ENCODE measurements around the gene WWTR1. TPM values are rescaled to one million over a fixed set of nuclear protein-coding genes. Genes with fewer than 3 reads are reported as not detected.

WWTR1 gene
- total RNA-seq, 1 donor from 2014 or later = 142 TPM

DNA sequence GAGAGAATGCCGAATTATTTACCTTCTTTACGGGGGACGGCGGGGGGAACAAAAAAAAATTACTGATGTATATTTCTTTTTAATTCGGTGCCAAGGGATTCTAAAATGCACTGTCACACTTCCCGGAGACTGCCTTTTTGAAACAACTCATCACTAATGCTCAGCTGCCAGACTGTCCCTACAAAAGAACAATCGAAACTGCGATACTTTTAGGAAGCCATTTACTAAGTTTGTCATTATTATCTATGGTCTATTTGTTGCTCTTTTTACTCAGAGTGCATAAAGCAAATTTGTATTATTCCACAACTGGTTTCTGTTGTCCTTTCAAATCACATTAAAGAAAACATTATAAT, 122.5 kb downstream of the WWTR1 start:
- peak; percentile 34 to 66 for DNase-seq (ENCODE audit: low read depth in 2 of 2)

DNA sequence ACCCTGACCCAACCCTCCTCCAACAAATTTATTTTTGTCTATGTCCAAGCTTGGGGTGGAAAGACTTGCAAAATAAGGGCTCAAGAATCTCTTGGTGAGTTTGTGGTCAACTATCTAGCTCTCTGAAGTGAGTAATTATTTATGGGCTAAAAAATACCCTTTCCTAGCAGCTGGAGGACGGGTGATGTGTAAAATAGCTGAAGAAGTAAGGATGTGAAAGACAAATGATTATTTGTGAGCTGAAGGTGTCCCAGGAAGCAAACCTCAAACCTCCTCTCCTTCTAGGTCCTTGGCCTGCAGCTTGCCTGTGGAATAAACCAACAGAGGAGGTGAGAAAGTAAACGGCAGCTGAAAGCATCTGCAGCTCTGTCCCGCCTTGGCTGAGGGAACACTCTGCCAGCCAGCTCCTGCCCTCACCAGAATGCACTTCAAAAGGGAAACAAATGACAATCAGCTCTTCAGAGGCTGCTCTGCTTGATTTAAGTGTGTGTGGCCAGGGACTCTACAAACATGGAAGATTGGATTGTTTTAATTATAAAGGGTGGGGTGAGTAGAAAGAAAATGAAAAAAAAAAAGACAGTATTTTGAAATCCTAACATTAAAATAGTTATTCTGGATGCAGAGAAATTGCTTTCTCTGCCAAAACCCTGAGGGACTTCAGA, 123.0 kb downstream of the WWTR1 start:
- peak in 1 of 2 donors; percentile 26 for DNase-seq (ENCODE audit: low read depth in 2 of 2)

DNA sequence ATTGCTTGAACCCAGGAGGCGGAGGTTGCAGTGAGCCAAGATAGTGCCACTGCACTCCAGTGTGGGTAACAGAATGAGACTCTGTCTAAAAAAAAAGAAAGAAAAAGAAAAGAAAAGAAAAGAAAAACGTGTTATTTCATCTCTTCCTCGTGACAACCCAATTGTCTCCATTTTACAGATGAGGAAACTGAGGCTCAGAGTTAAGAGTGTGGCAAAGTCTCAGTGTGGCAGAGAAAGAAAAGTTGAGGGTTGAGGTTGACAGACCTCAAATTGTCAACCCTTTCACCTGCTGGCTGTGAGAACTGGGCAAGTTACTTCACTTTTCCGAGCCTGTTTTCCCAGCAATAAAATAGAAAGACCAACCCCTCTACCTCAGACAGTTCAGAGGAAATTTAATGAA, 123.7 kb downstream of the WWTR1 start:
- DNase-seq (ENCODE audit: low read depth in 2 of 2) = no peak

DNA sequence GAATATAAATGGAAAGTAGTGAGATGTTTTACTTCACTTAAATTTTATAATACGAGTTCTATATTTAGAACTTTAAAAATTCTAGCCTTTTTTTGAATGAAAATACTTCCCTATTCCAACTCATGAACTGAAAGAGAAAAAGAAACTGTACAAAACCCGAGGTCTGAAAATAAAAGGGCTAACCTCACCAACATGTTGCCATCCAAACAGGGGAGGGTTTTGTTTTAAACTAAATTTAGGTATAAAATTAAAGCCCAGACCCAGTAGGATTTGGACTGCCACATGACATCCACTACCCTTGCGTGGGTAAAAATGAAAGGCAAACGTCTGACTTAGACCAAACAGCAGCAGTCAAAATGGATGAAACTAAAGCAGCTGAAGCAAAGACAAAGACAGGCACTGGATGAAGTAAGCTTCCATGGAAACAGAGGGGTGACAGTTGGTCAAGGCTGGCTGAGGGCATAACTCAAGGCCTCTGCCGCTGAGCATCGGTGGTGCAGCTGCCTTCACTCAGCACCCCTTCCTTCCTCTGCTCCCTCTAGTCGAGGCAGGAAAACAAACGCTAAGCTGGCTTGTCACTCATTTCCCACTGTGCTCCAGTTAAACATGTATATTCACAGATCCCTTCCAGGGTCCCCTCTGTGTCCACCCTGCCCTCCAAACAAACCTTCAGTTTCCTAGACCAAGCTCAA, 125.2 kb downstream of the WWTR1 start:
- DNase-seq (ENCODE audit: low read depth in 2 of 2) = peak in 1 of 2 donors; percentile 48

DNA sequence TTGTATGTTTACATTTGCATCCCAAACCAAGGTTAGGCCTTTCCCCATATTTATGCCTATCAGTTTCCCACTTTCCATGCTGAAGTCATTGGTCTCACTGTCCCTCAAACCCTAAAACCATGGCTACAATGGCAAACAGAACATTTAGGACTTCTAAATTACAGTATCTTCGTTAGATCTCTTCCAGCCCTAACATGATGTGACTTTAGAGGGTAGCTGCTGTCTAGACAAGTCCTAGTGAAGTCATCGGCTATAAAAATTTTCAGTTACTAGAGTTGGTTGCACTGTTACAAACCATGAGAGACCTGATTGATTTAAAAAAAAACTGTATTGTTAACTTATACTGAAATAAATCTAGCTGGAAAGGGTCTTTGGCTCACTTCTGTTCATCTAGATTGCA, 128.7 kb downstream of the WWTR1 start:
- no peak for DNase-seq (ENCODE audit: low read depth in 2 of 2)

DNA sequence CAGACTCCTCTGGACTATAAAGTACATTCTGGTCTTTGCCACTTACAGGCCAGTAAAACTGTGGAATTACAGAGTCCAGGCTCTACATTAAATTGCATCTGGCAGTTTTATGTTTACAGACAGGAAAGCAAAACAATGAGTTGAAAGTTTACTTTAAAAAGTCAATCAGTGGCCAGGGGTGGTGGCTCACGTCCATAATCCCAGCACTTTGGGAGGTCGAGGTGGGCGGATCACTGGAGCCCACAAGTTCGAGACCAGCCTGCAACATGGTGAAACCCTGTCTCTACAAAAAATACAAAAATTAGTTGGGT, 129.5 kb downstream of the WWTR1 start:
- peak; percentile 43 to 71 for DNase-seq (ENCODE audit: low read depth in 2 of 2)

DNA sequence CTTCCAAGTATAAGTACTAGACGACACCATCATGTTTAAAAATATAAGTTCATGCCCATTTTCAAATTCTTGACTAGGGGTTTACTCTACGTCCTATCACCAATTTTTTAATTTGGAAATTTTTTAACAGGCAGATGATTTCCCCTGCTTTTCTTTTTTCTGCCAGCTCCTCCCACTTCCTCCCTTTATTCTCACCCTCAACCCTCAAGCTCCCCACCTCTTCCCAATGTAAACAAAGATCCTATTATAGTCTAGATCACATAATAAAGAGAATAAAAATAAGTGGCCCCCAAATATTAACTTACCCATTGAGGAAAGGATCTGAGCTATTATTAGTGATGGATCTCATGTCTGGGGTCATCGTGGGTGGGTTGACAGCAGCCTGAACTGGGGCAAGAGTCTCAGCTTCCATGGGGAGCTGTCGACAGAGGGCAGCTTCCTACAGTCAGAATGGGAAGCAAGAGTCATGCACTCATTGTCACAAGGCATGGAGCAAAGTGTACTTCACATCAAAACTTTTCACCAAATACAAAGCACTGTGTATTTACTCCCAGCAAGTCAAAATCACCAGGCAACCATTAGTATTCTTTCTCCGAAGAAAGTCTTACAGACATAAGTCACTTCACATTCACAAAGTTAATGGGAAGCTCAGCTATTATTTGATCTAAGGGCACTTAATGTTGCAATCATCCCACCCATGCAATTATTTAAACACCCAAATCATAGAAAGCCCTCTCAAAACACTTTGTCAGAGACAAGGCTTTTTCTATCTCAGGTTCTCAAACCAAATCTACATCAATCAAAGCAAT, 130.1 kb downstream of the WWTR1 start:
- DNase-seq (ENCODE audit: low read depth in 2 of 2) = peak; percentile 83 to 86

DNA sequence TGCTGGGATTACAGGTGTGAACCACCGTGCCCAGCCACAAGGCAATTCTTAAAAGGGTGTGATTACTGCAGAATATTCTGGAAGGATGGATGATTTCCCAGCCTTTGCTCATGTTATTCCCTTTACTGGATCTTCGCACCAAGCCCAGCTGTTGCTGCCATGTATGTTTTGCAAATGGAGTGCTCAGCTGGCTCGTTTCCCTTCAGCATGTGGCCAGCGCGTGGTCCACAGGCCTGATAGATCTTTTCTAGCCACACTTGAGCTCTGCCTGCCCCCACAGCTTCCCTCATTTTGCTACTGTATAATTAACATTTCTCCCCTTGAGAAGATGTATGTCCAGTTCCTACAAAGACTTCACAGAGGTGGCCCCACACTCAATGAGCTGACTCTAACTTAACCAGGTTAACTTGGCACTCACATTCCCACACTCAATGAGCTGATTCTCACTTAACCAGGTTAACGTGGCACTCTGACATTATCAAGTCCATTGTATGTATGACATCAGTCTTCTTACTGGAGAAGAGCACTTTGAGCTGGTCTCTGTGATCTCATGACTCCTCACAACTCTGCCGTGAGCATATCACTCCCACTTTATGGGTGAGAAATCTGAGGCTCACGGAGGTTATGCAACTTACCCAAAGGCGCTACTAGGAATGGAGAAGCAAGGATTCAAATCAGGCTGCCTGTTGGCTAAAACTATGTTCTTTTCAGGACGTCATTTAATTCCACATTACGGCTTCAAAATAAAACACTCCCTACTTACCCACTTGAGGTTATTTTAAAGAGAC, 134.1 kb downstream of the WWTR1 start:
- DNase-seq (ENCODE audit: low read depth in 2 of 2) = no peak

DNA sequence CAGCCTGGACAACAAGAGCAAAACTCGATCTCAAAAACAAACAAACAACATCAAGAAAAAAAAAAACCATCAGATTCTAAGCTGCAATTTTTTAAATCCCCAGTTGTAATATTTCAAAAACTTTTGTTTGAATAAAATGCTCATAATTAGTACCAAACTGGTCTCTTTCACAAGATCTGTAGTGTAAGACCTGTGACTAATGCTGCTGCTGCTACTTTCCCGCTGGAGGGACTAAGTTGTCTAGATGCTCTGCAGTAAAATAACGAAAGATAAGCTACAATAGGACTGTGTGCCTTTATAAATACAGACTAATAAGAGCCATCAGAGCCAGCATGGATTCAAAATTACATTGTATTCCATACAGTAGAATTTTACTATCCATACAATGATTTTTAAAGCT, 137.9 kb downstream of the WWTR1 start:
- DNase-seq (ENCODE audit: low read depth in 2 of 2) = no peak

DNA sequence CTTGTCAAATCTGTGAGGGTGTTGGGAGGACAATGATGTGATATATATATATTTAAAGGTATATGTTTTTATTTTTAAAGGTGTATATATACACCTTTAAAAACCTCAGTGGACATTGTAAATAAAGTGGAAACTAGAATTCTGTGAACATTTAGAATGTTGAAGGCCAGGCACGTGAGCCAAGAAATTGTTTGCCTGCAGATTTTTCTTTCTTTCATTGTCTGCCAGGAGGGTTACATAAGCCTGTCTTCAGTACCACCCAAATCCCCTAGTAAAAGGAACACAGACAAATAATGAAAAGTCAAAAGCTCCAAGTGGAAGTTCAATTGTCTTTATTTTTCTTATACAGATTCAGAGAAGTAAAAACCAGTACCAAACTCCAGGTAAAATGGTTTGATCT, 140.9 kb downstream of the WWTR1 start:
- DNase-seq (ENCODE audit: low read depth in 2 of 2) = no peak

DNA sequence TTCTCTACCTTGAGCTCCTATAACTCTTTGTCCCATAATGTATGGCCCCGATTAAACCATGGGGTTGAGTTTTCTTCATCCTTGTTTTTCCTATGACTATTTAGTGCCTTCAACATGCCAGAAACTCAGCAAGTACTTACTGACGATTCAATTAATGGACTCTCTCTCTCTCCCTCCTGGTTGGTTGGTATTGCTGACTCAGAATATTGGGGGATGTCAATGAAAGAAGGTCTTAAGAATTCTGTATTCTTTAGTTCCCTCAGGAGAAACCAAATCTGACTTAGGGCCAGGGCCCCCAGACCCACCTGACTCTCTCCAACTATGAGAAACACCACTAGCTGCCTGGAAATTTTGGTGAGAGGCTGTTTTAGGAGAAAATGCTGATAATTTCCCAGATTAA, 142.6 kb downstream of the WWTR1 start:
- no peak for DNase-seq (ENCODE audit: low read depth in 2 of 2)

DNA sequence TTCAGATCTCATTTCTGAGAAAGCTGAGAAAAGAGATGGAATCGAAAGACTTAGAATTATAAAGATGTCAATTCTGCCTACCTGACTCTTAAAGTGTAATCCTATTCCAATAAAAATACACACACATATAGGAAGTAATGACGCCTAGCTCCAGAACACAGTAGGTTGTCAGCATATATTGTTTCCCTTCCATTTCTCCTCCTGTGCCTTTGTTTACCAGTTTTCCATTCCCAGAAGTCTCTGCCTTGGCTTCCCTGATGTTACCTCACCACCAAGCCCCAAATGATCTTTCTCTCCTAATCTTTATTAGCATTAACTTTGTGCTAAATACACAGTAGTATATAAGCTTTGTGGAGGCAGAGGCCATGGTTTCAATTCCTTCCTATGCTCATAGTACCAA, 143.4 kb downstream of the WWTR1 start:
- DNase-seq (ENCODE audit: low read depth in 2 of 2) = no peak

DNA sequence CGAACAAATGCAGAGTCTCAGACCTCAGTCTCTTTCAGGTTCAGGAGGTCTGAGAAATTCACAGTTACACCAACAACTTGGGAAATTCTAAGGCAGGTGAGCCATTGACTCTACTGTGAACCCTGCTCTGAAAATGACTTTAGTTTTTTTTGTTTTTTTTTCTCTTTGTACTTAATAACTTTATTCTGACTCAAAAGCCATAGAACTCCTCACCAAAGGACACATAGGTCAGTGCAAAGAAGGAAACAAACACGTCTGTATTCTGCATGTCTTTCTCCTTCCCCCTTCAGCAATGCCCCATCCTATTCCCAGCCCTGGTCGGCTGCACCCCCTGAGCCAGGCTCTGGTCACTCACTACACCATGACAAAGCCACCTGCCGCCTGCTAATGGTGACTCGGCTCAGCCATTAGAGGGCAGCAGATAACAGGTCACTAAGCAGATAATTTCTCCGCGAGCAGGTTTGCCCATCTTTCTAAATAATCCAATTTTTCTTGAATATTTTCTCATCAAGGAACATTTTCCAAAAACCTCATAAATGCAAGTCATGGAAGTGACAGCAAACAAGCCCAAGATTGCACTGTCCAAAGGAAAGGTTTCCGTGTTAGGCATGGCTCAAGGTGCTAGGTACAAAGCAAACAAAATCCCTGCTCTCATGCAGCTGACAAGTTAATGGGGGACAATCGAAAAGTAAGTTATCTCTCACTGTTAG, 145.6 kb downstream of the WWTR1 start:
- peak; percentile 76 to 86 for DNase-seq (ENCODE audit: low read depth in 2 of 2)

DNA sequence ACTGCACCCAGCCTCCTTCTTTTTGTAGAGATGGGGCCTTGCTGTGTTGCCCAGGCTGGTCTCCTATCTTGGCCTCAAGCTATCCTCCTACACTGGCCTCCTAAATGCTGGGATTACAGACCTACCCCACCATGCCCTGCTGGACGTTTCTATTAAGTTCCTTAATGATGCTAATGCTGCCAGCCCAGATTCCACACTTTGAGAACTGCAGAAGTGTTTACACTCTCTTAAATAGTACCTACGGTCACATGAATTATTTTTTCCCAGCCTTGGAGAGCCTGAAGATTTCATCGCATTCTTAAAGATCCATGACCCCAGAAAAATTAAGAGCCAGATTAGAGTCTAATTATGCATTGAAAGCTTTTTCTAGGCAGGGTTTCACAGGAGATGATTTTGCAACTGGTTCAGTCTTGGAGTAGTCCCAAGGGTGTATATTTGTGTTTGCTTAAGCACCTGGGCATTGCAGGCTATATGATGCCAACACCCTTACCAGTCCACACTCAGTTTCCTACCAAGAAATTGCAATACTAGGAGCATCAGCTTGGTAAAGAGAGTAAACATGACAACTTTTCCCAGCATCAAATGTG, 146.7 kb downstream of the WWTR1 start:
- no peak for DNase-seq (ENCODE audit: low read depth in 2 of 2)

DNA sequence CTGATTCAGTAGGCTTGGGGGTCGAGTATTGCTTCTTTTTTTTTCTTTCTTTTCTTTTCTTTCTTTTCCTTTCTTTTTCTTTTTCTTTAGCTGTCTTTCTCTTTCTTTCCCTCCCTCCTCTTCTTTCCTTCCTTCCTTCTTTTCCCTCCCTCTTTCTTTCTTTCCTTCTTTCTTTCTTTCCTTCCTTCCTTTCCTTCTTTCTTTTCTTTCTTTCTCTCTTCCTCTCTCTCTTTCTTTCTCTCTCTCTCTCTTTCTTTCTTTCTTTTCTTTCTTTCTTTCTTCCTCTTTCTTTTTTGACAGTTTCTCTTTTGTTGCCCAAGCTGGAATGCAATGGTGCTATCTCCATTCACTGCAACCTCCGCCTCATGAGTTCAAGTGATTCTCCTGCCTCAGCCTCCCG, 147.3 kb downstream of the WWTR1 start:
- DNase-seq (ENCODE audit: low read depth in 2 of 2) = no peak

DNA sequence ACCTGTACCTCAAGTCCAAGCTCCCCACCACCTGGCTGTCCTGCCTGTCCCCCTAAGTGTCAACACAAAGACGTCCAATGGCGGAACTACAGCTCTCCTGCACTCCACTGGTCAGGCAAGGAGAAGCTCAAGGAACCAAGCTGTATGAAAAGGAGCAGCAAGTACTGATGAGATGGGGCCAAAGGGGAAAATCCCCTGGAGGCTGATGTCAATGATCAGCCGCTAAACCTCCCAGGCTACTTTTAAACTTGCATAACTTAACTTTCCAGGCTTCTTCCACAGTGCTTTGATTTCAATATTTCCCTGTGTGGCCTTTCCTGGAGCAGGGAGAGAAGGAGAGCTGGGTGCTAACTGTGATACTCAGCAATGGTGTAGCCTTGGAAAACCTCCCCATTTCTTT, 148.3 kb downstream of the WWTR1 start:
- DNase-seq (ENCODE audit: low read depth in 2 of 2) = no peak

DNA sequence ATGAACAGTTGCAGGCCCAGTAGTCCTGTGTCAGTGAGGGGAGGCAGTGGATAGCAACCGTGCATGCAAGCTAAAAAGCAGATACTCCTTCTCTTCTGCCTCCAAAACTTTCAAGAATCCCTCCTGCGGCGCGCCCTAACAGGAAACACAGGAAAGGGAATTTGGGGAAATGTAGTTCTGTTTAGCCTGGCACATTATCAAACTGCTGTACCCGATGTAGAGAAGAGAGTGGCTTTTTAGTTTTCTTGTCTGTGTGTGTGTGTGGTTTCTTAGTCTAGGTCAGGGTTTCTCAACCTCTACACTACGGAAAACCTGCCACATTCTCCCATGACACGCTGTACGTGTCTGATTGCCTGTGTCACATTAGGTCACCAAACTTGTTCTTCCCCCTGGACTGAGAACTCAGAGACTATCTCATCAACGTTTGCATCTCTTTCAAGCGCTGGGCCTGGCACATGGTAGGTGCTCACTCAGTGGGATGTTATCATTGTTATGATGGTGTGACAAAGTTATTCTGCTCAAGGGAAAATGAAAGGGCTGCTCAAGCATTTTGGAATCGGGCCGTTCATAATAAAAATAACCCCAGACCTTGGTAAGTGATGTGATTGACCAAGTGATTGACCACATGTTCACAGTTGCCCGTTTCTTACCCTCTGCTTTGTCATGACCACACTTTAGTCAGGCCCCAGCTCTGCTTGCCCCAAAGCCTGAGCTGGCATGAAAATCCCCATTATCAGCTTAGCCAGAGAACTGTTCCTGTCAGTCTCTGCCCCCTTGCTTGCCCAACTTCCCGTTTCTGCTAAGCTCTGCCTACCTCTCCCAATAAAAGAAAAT, 150.1 kb downstream of the WWTR1 start:
- DNase-seq (ENCODE audit: low read depth in 2 of 2) = peak; percentile 22 to 50

DNA sequence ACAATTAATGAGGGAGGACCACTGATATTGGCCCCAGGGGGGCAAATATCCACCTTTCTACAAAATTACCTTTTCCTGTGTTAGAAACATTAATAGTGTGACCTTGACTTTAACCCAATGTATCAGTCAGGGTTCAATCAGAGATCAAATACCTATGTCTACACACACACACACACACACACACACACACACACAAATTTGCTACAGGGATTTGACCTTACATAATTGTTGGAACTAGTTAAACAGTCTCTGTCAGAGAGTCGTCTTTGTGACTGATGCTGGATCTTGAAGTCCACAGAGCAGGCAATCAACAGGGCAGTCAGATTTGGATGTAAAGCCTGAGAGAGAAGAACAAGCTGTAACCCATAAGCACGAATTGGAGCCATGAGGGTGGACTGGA, 150.9 kb downstream of the WWTR1 start:
- no peak for DNase-seq (ENCODE audit: low read depth in 2 of 2)

DNA sequence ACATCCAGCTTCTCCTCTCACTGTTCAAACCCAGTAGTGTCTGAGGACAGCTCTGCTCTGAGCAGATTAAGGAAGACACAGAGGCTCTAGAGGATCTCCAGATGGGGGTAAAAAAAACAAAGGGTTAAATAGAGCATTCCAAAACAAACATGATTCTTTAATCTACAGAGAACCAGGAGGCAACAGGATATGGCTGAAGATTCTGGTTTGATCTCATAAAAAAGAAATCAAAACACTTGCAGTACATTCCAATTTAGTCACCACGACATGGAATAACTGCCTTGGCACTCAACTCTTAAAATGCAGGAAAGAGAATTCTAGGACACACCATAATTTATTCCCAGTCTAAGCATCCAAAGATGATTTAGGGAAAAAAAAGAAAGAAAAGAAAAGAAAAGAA, 151.3 kb downstream of the WWTR1 start:
- DNase-seq (ENCODE audit: low read depth in 2 of 2) = peak in 1 of 2 donors; percentile 25

DNA sequence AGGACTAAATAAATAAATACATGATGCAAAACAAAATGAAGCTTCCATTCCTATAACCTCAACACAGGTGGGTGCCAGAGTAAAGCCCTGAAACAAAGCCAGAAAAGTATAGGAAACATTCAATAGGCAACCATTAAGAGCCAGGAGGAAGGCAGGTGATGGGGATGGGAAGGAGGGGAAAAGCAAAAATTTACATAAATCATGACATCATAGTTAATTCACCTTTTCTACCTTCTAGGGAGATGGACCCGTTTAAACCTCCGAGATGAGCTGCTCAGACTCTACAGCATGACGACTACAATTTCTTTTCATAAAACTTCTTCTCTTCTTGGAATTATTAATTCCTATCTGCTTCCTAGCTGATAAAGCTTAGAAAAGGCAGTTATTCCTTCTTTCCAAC, 155.4 kb downstream of the WWTR1 start:
- no peak for DNase-seq (ENCODE audit: low read depth in 2 of 2)

Data from lung microvascular endothelial cell (primary cell).